PFSK-1 (cell line): Measurements from ENCODE around the gene EXOC4.

ENCODE experiments used
- POLR2AphosphoS5 ChIP-seq: IDR thresholded peaks from 2 replicates; pipeline ENCODE4 v1.6.1; 2012; ENCODE audit warnings: low read depth, mild to moderate bottlenecking, control low read depth, low read length, moderate library complexity
- REST ChIP-seq, 2 experiments: IDR thresholded peaks; 2 replicates each; pipeline versions ENCODE4 v1.6.1 to v1.8.0; 2011 to 2012; ENCODE audit warnings: low read depth in 2 of 2, low read length in 2 of 2, control low read depth in 1 of 2, inconsistent platforms in 1 of 2, mild to moderate bottlenecking in 1 of 2, moderate library complexity in 1 of 2; ENCODE audit not compliant: insufficient read depth in 1 of 2
- TAF1 ChIP-seq: IDR thresholded peaks from 2 replicates; pipeline ENCODE4 v1.6.1; 2012; ENCODE audit warnings: low read length, control low read depth, borderline replicate concordance; ENCODE audit not compliant: insufficient read depth

DNA sequence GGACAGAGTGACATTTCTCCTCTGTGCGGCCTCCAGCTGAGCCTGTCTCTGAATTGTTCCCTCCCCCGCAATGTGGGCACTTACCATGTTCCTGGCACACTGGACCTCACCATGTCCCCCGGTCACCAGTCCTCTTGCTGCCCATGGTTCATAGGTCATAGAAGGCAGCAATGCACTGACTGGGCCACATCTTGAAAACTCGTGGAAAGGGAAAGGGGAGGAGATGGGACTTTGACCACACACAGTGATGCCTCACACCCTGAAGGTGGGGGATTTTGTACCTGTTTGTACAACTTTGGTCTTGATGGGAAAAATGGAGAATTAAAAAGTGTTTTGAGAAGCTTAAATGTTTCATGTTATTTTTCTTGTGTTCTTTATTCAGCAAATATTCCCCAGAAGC is 812.5 kb downstream of the EXOC4 start:
- TF ChIP-seq TAF1 = no peak
- TF ChIP-seq POLR2AphosphoS5 = no peak
- TF ChIP-seq REST (IDR thresholded peaks at IDR 0.05; ENCODE audit: insufficient read depth in 1 of 2, low read depth in 2 of 2, low read length in 2 of 2) = no peak
